GM23338 (cell line): ENCODE data around the gene TIMM23B. TPM values are rescaled to one million over a fixed set of nuclear protein-coding genes. Genes with fewer than 3 reads are reported as not detected.
"Not testable (repeated sequence)": the region's sequence is repeated elsewhere in the genome, so short reads cannot be mapped to it uniquely, and the experiment has no call there.

Source experiments
- ATAC-seq: fragments of 200-7000 bp; cut with Tn5 transposase; 3 replicates; pipeline ENCODE4 v1.9.1; 2020
- DNase-seq: peaks from one replicate; pipeline ENCODE4 v3.0.0-alpha.2; 2015; ENCODE audit warnings: low spot score
- H2AFZ ChIP-seq: fragments of 200-600 bp; sonication (generic); 2 replicates; pipeline ENCODE4 v1.8.0; 2016; ENCODE audit warnings: antibody characterized with exemption, mild to moderate bottlenecking, moderate library complexity
- H3F3A ChIP-seq: fragments of 200-600 bp; sonication (generic); replicated peaks from 2 replicates; pipeline ENCODE4 v1.8.0; 2017; ENCODE audit warnings: antibody characterized with exemption, mixed run types, low read depth
- H3K27ac ChIP-seq: fragments of 200-600 bp; sonication (generic); 2 replicates; pipeline ENCODE4 v1.6.1; 2016; ENCODE audit warnings: low read depth
- H3K27me3 ChIP-seq: fragments of 200-600 bp; sonication (generic); 2 replicates; pipeline ENCODE4 v1.8.0; 2016; ENCODE audit warnings: mild to moderate bottlenecking, mixed run types, moderate library complexity; ENCODE audit not compliant: insufficient read depth
- H3K36me3 ChIP-seq: fragments of 200-600 bp; sonication (generic); 2 replicates; pipeline ENCODE4 v1.8.0; 2016; ENCODE audit warnings: mild to moderate bottlenecking; ENCODE audit not compliant: insufficient read depth
- H3K4me1 ChIP-seq: fragments of 200-600 bp; sonication (generic); 2 replicates; pipeline ENCODE4 v1.8.0; 2016; ENCODE audit warnings: mild to moderate bottlenecking, moderate library complexity; ENCODE audit not compliant: insufficient read depth
- H3K4me2 ChIP-seq: fragments of 200-600 bp; sonication (generic); 2 replicates; pipeline ENCODE4 v1.7.1; 2017; ENCODE audit warnings: mixed run types
- H3K4me3 ChIP-seq: fragments of 200-600 bp; sonication (generic); 2 replicates; pipeline ENCODE4 v1.6.1; 2016; ENCODE audit warnings: mixed run types
- H3K79me2 ChIP-seq: fragments of 200-600 bp; sonication (generic); replicated peaks from 2 replicates; pipeline ENCODE4 v1.8.0; 2017; ENCODE audit warnings: mild to moderate bottlenecking; ENCODE audit not compliant: insufficient read depth
- H3K9me2 ChIP-seq: fragments of 200-600 bp; sonication (generic); 2 replicates; pipeline ENCODE4 v1.8.0; 2017; ENCODE audit not compliant: insufficient read depth
- H4K20me1 ChIP-seq: fragments of 200-600 bp; sonication (generic); replicated peaks from 2 replicates; pipeline ENCODE4 v1.8.0; 2017; ENCODE audit warnings: mild to moderate bottlenecking; ENCODE audit not compliant: insufficient read depth
- H3K27ac Mint-ChIP-seq: 2 replicates; pipeline ENCODE4 v1.8.0; 2020; ENCODE audit warnings: inconsistent platforms, mild to moderate bottlenecking, moderate library complexity, mixed read lengths
- H3K27me3 Mint-ChIP-seq: 3 replicates; pipeline ENCODE4 v1.8.0; 2022; ENCODE audit warnings: low read depth, mild to moderate bottlenecking, moderate library complexity, mixed read lengths, inconsistent platforms; ENCODE audit not compliant: insufficient read depth, poor library complexity
- H3K36me3 Mint-ChIP-seq: 3 replicates; pipeline ENCODE4 v1.8.0; 2021; ENCODE audit warnings: low read depth, mild to moderate bottlenecking, inconsistent platforms, moderate library complexity, mixed read lengths
- H3K4me1 Mint-ChIP-seq: 3 replicates; pipeline ENCODE4 v1.8.0; 2020; ENCODE audit warnings: mild to moderate bottlenecking, inconsistent platforms, mixed read lengths
- H3K4me3 Mint-ChIP-seq: 3 replicates; pipeline ENCODE4 v1.8.0; 2021; ENCODE audit warnings: moderate library complexity, mild to moderate bottlenecking, inconsistent platforms, mixed read lengths
- H3K9me3 Mint-ChIP-seq: 3 replicates; pipeline ENCODE4 v1.8.0; 2020; ENCODE audit warnings: moderate library complexity, mild to moderate bottlenecking, inconsistent platforms, mixed read lengths
- polyA plus RNA-seq: library from polyadenylated mRNA; unstranded; fragments of >200 nt; fragmentation: Nextera tagmentation; extraction: Ambion mirVana; gene quantifications from 2 replicates; pipeline ENCODE4 v1.2.1, GENCODE V29; 2016
- total RNA-seq: library from RNA; depleted of rRNA; stranded (reverse); fragments of >200 nt; shearing (Covaris generic); gene quantifications from 2 replicates; pipeline ENCODE4 v1.2.3, GENCODE V29; 2014

TIMM23B gene
- total and polyA plus RNA-seq, 2 experiments from 2014 or later, result 14.6 to 18.9 TPM

GRCh38 chr10:49908290-49909080 is 33.4 kb upstream of the TIMM23B start:
- H3F3A ChIP-seq, H3K27me3 ChIP-seq, H3K4me2 ChIP-seq, H3K9me2 ChIP-seq, H3K9me3 Mint-ChIP-seq, H3K36me3 Mint-ChIP-seq, H3K36me3 ChIP-seq, H3K27ac ChIP-seq, H3K4me1 Mint-ChIP-seq, H3K4me1 ChIP-seq, H3K4me3 ChIP-seq, H4K20me1 ChIP-seq, H3K4me3 Mint-ChIP-seq, DNase-seq, H3K27me3 Mint-ChIP-seq, ATAC-seq, H3K27ac Mint-ChIP-seq, H2AFZ ChIP-seq, H3K79me2 ChIP-seq: not testable (repeated sequence)

GRCh38 chr10:49910295-49910694 is 31.6 kb upstream of the TIMM23B start:
- not testable (repeated sequence) for H3K36me3 ChIP-seq, H3K4me2 ChIP-seq, H3K27me3 ChIP-seq, H3K4me1 Mint-ChIP-seq, H3K27ac Mint-ChIP-seq, H2AFZ ChIP-seq, H3K9me3 Mint-ChIP-seq, H3K4me3 Mint-ChIP-seq, H3K4me3 ChIP-seq, H3K27me3 Mint-ChIP-seq, H4K20me1 ChIP-seq, ATAC-seq, DNase-seq, H3K79me2 ChIP-seq, H3K27ac ChIP-seq, H3K4me1 ChIP-seq, H3K9me2 ChIP-seq, H3K36me3 Mint-ChIP-seq, H3F3A ChIP-seq

GRCh38 chr10:49916451-49916850 is 25.4 kb upstream of the TIMM23B start:
- not testable (repeated sequence) for H3F3A ChIP-seq, H3K4me2 ChIP-seq, H4K20me1 ChIP-seq, H3K9me2 ChIP-seq, H3K27ac Mint-ChIP-seq, H3K27me3 Mint-ChIP-seq, H3K4me1 Mint-ChIP-seq, H3K79me2 ChIP-seq, H3K9me3 Mint-ChIP-seq, H3K27me3 ChIP-seq, H2AFZ ChIP-seq, H3K27ac ChIP-seq, DNase-seq, ATAC-seq, H3K4me3 Mint-ChIP-seq, H3K36me3 Mint-ChIP-seq, H3K4me3 ChIP-seq, H3K36me3 ChIP-seq, H3K4me1 ChIP-seq

GRCh38 chr10:49917927-49918326 is 23.9 kb upstream of the TIMM23B start:
- not testable (repeated sequence) for H4K20me1 ChIP-seq, H3F3A ChIP-seq, H3K9me2 ChIP-seq, H3K4me1 ChIP-seq, H3K9me3 Mint-ChIP-seq, DNase-seq, H3K27ac ChIP-seq, H3K4me2 ChIP-seq, ATAC-seq, H3K27me3 Mint-ChIP-seq, H3K4me3 ChIP-seq, H3K36me3 ChIP-seq, H3K36me3 Mint-ChIP-seq, H3K27me3 ChIP-seq, H3K27ac Mint-ChIP-seq, H2AFZ ChIP-seq, H3K79me2 ChIP-seq, H3K4me1 Mint-ChIP-seq, H3K4me3 Mint-ChIP-seq

- H3K4me1 ChIP-seq, result peaks cover 21% of the 10 kb centered on the region
- not testable (repeated sequence) for H2AFZ ChIP-seq, H3K36me3 ChIP-seq, H3K36me3 Mint-ChIP-seq, H3K4me3 ChIP-seq, H3K79me2 ChIP-seq, H4K20me1 ChIP-seq, H3K9me3 Mint-ChIP-seq, H3K27me3 Mint-ChIP-seq, H3K9me2 ChIP-seq, H3K27ac Mint-ChIP-seq, H3K4me3 Mint-ChIP-seq, H3F3A ChIP-seq, H3K27me3 ChIP-seq
- ATAC-seq (peak; percentile 73), DNase-seq (peak; percentile 54)
- H3K27ac ChIP-seq, result peak overlapping the region; percentile 80
- peaks cover 17% of the 10 kb centered on the region for H3K4me1 Mint-ChIP-seq
- peak overlapping the region; percentile 11; the same call in 1 of the 2 replicates for H3K4me2 ChIP-seq
Measured at GRCh38 chr10:49922041-49922440, 19.8 kb upstream of the TIMM23B start.

- H3K4me3 ChIP-seq, H3F3A ChIP-seq, H3K27me3 ChIP-seq, ATAC-seq, H2AFZ ChIP-seq, H4K20me1 ChIP-seq, H3K36me3 ChIP-seq, H3K9me2 ChIP-seq, H3K27me3 Mint-ChIP-seq, H3K27ac ChIP-seq, H3K9me3 Mint-ChIP-seq, H3K4me2 ChIP-seq, H3K4me3 Mint-ChIP-seq, H3K36me3 Mint-ChIP-seq, H3K79me2 ChIP-seq, DNase-seq, H3K27ac Mint-ChIP-seq: not testable (repeated sequence)
- H3K4me1 ChIP-seq, result peaks cover 21% of the 10 kb centered on the region
- peaks cover 17% of the 10 kb centered on the region for H3K4me1 Mint-ChIP-seq
Measured at GRCh38 chr10:49923572-49923971, 18.3 kb upstream of the TIMM23B start.
